Measurements from ENCODE around the gene STOX2. TPM values are rescaled to one million over a fixed set of nuclear protein-coding genes. Genes with fewer than 3 reads are reported as not detected.

STOX2 gene
- total and polyA plus RNA-seq, 2 of the 13 experiments (the other 11 are each of a cell fraction or from before 2014, with no cell fraction given) = 0.01 to 0.15 TPM

DNA sequence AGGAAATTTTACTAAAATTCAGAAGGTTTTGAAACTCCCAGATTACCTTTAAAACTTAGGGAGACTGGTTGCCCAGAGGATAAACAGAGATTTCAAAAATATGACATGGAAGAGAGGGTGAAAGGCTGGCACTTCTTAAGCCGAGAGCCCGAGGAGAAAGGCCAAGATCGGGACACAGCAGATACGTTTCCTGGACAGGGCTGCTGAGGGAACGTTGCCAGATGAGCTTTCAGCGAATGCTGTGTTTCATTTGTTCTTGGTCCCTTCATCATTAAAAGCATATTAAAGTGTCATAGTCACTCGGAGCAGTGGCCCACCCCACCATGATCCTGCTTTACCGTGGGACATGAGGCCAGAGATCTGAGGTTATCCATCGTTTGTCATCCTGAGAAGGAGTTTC is 37.9 kb upstream of the STOX2 start:
- ChIA-PET POLR2A (no interaction called here), CTCF (ENCODE audit: low intra/inter-chr PET ratio, low total read pairs) (no interaction called here)
- ATAC-seq (no peak), FAIRE-seq (no peak), DNase-seq (ENCODE audit: low spot score) (no peak)
- H3K27ac ChIP-seq (ENCODE audit: extremely low read length, insufficient read depth, low read length) = no peak overlapping the region
- H3K36me3 ChIP-seq (replicated peaks in 1 of 2; ENCODE audit: control insufficient read depth in 1 of 2, insufficient read depth in 2 of 2, low read length in 2 of 2) = no peaks in the 10 kb centered on the region
- WGBS (ENCODE audit: low lambda C conversion rate) = 37% methylated on average over 9 of the region's 9 CpGs
- no peaks in the 10 kb centered on the region for H3K9me3 ChIP-seq (ENCODE audit: low read length)
- no peak overlapping the region for H2AFZ ChIP-seq (ENCODE audit: low read length)
- in situ Hi-C loops (cut with HindIII; ENCODE audit: extremely low pct_ligation_motif_present, low pct_unique_long_range_greater_than_20kb) (no loop called here), intact Hi-C loops (cut with micrococcal nuclease; ENCODE audit: unreplicated experiment) (no loop called here)
- no peak overlapping the region for H3K4me3 ChIP-seq (replicated peaks in 1 of 3; ENCODE audit: insufficient read depth in 1 of 3, low read depth in 2 of 3, low read length in 3 of 3)
- H3K79me2 ChIP-seq (ENCODE audit: insufficient read depth, low read length) = no peaks in the 10 kb centered on the region
- H4K20me1 ChIP-seq (ENCODE audit: insufficient read depth, low read length) = no peaks in the 10 kb centered on the region
- no peaks in the 10 kb centered on the region; a peak in 3 of 5 replicates for H3K27me3 ChIP-seq (ENCODE audit: control insufficient read depth in 1 of 2, insufficient read depth in 2 of 2, low read length in 2 of 2)
- TF ChIP-seq ZNF501 (CRISPR knock-in tag; IDR thresholded peaks at IDR 0.05) = no peak
- TF ChIP-seq ZNF850 (CRISPR knock-in tag; conservative IDR thresholded peaks at IDR 0.05) = no peak
- TF ChIP-seq GATAD1 (CRISPR knock-in tag; IDR thresholded peaks at IDR 0.05) = no peak
- TF ChIP-seq, protein P1, sequence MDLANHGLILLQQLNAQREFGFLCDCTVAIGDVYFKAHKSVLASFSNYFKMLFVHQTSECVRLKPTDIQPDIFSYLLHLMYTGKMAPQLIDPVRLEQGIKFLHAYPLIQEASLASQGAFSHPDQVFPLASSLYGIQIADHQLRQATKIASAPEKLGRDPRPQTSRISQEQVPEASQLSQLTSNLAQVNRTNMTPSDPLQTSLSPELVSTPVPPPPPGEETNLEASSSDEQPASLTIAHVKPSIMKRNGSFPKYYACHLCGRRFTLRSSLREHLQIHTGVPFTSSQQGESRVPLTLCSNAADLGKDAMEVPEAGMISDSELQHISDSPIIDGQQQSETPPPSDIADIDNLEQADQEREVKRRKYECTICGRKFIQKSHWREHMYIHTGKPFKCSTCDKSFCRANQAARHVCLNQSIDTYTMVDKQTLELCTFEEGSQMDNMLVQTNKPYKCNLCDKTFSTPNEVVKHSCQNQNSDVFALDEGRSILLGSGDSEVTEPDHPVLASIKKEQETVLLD (CRISPR knock-in tag; IDR thresholded peaks at IDR 0.05; ENCODE audit: low read depth) = no peak
- no peak for TF ChIP-seq MEF2D (CRISPR knock-in tag; IDR thresholded peaks at IDR 0.05)
- no peak for TF ChIP-seq XRCC5 (optimal IDR thresholded peaks at IDR 0.05; ENCODE audit: low read length)
- TF ChIP-seq ZNF569 (CRISPR knock-in tag; IDR thresholded peaks at IDR 0.05; ENCODE audit: borderline replicate concordance) = no peak
- TF ChIP-seq, protein P2, sequence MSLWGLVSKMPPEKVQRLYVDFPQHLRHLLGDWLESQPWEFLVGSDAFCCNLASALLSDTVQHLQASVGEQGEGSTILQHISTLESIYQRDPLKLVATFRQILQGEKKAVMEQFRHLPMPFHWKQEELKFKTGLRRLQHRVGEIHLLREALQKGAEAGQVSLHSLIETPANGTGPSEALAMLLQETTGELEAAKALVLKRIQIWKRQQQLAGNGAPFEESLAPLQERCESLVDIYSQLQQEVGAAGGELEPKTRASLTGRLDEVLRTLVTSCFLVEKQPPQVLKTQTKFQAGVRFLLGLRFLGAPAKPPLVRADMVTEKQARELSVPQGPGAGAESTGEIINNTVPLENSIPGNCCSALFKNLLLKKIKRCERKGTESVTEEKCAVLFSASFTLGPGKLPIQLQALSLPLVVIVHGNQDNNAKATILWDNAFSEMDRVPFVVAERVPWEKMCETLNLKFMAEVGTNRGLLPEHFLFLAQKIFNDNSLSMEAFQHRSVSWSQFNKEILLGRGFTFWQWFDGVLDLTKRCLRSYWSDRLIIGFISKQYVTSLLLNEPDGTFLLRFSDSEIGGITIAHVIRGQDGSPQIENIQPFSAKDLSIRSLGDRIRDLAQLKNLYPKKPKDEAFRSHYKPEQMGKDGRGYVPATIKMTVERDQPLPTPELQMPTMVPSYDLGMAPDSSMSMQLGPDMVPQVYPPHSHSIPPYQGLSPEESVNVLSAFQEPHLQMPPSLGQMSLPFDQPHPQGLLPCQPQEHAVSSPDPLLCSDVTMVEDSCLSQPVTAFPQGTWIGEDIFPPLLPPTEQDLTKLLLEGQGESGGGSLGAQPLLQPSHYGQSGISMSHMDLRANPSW (CRISPR knock-in tag; IDR thresholded peaks at IDR 0.05; ENCODE audit: borderline replicate concordance) = no peak
- no peak for TF ChIP-seq ZNF354B (CRISPR knock-in tag; IDR thresholded peaks at IDR 0.05)
- no TSS peak for BruUV-seq (replicated peaks)
- no peak overlapping the region for H3K4me2 ChIP-seq (ENCODE audit: low read depth, low read length)
- H3K9ac ChIP-seq (ENCODE audit: insufficient read depth, low read depth, low read length) = no peak overlapping the region
- H3K4me1 ChIP-seq (ENCODE audit: insufficient read depth, low read length) = no peaks in the 10 kb centered on the region
